K562 (cell line): ENCODE measurements around the gene ERGIC1. TPM values are rescaled to one million over a fixed set of nuclear protein-coding genes. Genes with fewer than 3 reads are reported as not detected.
A peak's percentile ranks its signal among the peaks of the same experiment; 100 is the strongest.

Experiments
- ATAC-seq: fragments of 200-7000 bp; cut with Tn5 transposase; 3 replicates; pipeline ENCODE4 v1.9.1; 2020; ENCODE audit warnings: moderate library complexity
- BruUV-seq: library from RNA; stranded (reverse); fragments of 400-500 nt; replicated peaks from 2 replicates; lab custom pipeline; 2021; lab: Mats Ljungman, UMichigan
- CTCF ChIA-PET: fragments of 300-600 bp; formaldehyde crosslinking; extraction: SDS; loops from one replicate; lab custom pipeline; 2021; ENCODE audit warnings: low intra/inter-chr PET ratio; lab: Yijun Ruan, JAX
- POLR2A ChIA-PET: fragments of 300-600, 350-650 bp; sonication (Branson Sonifier 250); formaldehyde crosslinking; extraction: SDS; loops from one replicate; lab custom pipeline; 2021; ENCODE audit warnings: antibody characterized with exemption, inconsistent platforms; lab: Yijun Ruan, JAX
- DNase-seq, 4 experiments: peaks; one replicate each; pipeline versions ENCODE4 v3.0.0 to v3.0.0-alpha.2; 2011 to 2018; ENCODE audit warnings: low spot score in 3 of 4, mixed read lengths in 3 of 4; ENCODE audit errors: extremely low read depth in 1 of 4
- FAIRE-seq: peaks from 2 replicates; lab custom pipeline; 2011; peaks lifted over from hg19 to GRCh38; lab: Jason Lieb, UNC
- H2AFZ ChIP-seq: 2 replicates; pipeline ENCODE4 v1.6.0; 2011; ENCODE audit warnings: low read depth, low read length, control low read depth, inconsistent platforms
- H3K27ac ChIP-seq: fragments of 200-600 bp; 3 replicates; pipeline ENCODE4 v1.8.0; 2011; ENCODE audit warnings: low read depth, mild to moderate bottlenecking, control low read depth, inconsistent platforms, low read length, moderate library complexity, mixed read lengths; ENCODE audit errors: extremely low read depth
- H3K27me3 ChIP-seq, 2 experiments: fragments of 300-600 bp in 1 of 2; 2 replicates in 1 of 2; 3 replicates in 1 of 2; pipeline versions ENCODE4 v1.6.0 to v1.8.0; 2011; ENCODE audit warnings: inconsistent platforms in 2 of 2, low read length in 2 of 2, mild to moderate bottlenecking in 1 of 2, mixed read lengths in 1 of 2, moderate library complexity in 1 of 2; ENCODE audit not compliant: control insufficient read depth in 2 of 2, insufficient read depth in 2 of 2
- H3K36me3 ChIP-seq: fragments of 300-600 bp; 3 replicates; pipeline ENCODE4 v1.8.0; 2011; ENCODE audit warnings: mild to moderate bottlenecking, low read length, inconsistent platforms; ENCODE audit not compliant: control insufficient read depth, insufficient read depth
- H3K4me1 ChIP-seq, 2 experiments: fragments of 200-600 bp in 1 of 2; replicated peaks in 1 of 2; 2 replicates in 1 of 2; 3 replicates in 1 of 2; pipeline versions ENCODE4 v1.5.1 to v1.8.0; 2011; ENCODE audit warnings: inconsistent platforms in 2 of 2, low read length in 2 of 2, mild to moderate bottlenecking in 1 of 2, mixed read lengths in 1 of 2, moderate library complexity in 1 of 2; ENCODE audit not compliant: control insufficient read depth in 2 of 2, insufficient read depth in 2 of 2
- H3K4me2 ChIP-seq: 2 replicates; pipeline ENCODE4 v1.6.1; 2011; ENCODE audit warnings: low read length, control low read depth, inconsistent platforms, mixed read lengths; ENCODE audit not compliant: insufficient read depth
- H3K4me3 ChIP-seq: fragments of 200-600 bp; sonication (generic), shearing (Covaris generic); 2 replicates; pipeline ENCODE4 v1.5.1; 2016; ENCODE audit warnings: control low read depth, inconsistent platforms
- H3K79me2 ChIP-seq: fragments of 200-600 bp; 3 replicates; pipeline ENCODE4 v1.8.0; 2011; ENCODE audit warnings: low read length, inconsistent platforms; ENCODE audit not compliant: control insufficient read depth, insufficient read depth
- H3K9ac ChIP-seq, 2 experiments: 2 replicates each; pipeline versions ENCODE4 v1.6.0 to v1.6.1; 2011; ENCODE audit warnings: low read depth in 2 of 2, low read length in 2 of 2, control low read depth in 1 of 2, inconsistent platforms in 1 of 2, mild to moderate bottlenecking in 1 of 2, mixed read lengths in 1 of 2; ENCODE audit not compliant: insufficient read depth in 1 of 2
- H3K9me1 ChIP-seq: one replicate; pipeline ENCODE4 v1.6.0; 2011; ENCODE audit warnings: inconsistent platforms, mild to moderate bottlenecking, low read length, moderate library complexity; ENCODE audit not compliant: control insufficient read depth, insufficient read depth
- H3K9me3 ChIP-seq: replicated peaks from 2 replicates; pipeline ENCODE4 v1.5.1; 2011; ENCODE audit warnings: low read depth, low read length, inconsistent platforms; ENCODE audit not compliant: control insufficient read depth, insufficient read depth
- H4K20me1 ChIP-seq: replicated peaks from 2 replicates; pipeline ENCODE4 v1.6.1; 2011; ENCODE audit warnings: low read length, inconsistent platforms, mixed read lengths; ENCODE audit not compliant: control insufficient read depth, insufficient read depth
- FOSL1 ChIP-seq: fragments of 200-800 bp; sonication (Bioruptor generic); conservative IDR thresholded peaks from 2 replicates; pipeline ENCODE4 v1.6.1; 2016; ENCODE audit warnings: missing genetic modification characterization, missing compliant biosample characterization
- PRDM10 ChIP-seq: fragments of 450-650 bp; IDR thresholded peaks from 2 replicates; pipeline ENCODE4 v1.6.1; 2018; ENCODE audit not compliant: partially characterized antibody
- ZNF41 ChIP-seq: fragments of 250-450 bp; sonication (Bioruptor Pico); conservative IDR thresholded peaks from 2 replicates; pipeline ENCODE4 v1.4.0; 2020; ENCODE audit warnings: mild to moderate bottlenecking
- WGBS: fragments of 100-300 bp; shearing (Covaris generic); methylation state at CpG from one replicate; pipeline ENCODE4 v1.1.6; 2016; ENCODE audit warnings: low coverage, mixed read lengths; ENCODE audit not compliant: insufficient coverage; ENCODE audit errors: missing lambda C conversion rate; 5-methylcytosine and 5-hydroxymethylcytosine counted together
- in situ Hi-C: fragments of 300-500 bp; cut with MboI; formaldehyde crosslinking; loops from 4 replicates; pipeline ENCODE4 v1.15.0; 2018; ENCODE audit warnings: inconsistent platforms, mixed read lengths
- intact Hi-C: fragments of 100-400 bp; cut with micrococcal nuclease; formaldehyde crosslinking; loops from 2 replicates; pipeline ENCODE4 v1.14.2; 2022
- polyA plus RNA-seq, 8 experiments: library from polyadenylated mRNA; depleted of rRNA in 4 of 8; stranded (reverse) in 5 of 8; unstranded in 3 of 8; fragments of >200 nt; fragmentation: Nextera tagmentation in 2 of 8; fragmentation: Illumina TruSeq in 1 of 8; extraction: Ambion mirVana in 2 of 8; extraction: Trizol in 1 of 8; gene quantifications; 2 replicates each; pipeline versions ENCODE4 v1.2.1 to v1.2.3, GENCODE V29; 2011 to 2014; ENCODE audit warnings: inconsistent platforms in 1 of 8, missing spikeins in 1 of 8
- total RNA-seq, 7 experiments: library from RNA; depleted of rRNA in 6 of 7; stranded (reverse); fragments of >200 nt in 6 of 7; fragmentation: Illumina TruSeq in 2 of 7; extraction: Trizol in 2 of 7; gene quantifications; 2 replicates each; pipeline versions ENCODE4 v1.2.1 to v1.2.3, GENCODE V29; 2011 to 2021; ENCODE audit warnings: low replicate concordance in 1 of 7

ERGIC1 gene
- total and polyA plus RNA-seq, 9 of the 15 experiments (the other 6 are each of a cell fraction or from before 2014, with no cell fraction given) = 5.5 to 68.4 (median 36.4) TPM

GRCh38 chr5:172833372-172833685 lies 722 bp upstream of the ERGIC1 start:
- Histone ChIP-seq H3K27me3 (no peaks in the 10 kb centered on the region), H2AFZ (peak overlapping the region; percentile 95), H3K4me3 (peak overlapping the region; percentile 71; the same call in 1 of the 2 replicates), H3K9ac (peak overlapping the region in 1 of 2 experiments; percentile 76; a peak in 1 of 4 replicates), H3K27ac (peak overlapping the region; percentile 41; the same call in 1 of the 3 replicates), H3K79me2 (peaks cover 17% of the 10 kb centered on the region), H3K9me1 (no peaks in the 10 kb centered on the region), H4K20me1 (no peaks in the 10 kb centered on the region), H3K36me3 (peaks cover 7% of the 10 kb centered on the region; the same call in 2 of the 3 replicates), H3K4me2 (peak overlapping the region; percentile 85), H3K4me1 (peaks cover 12 to 33% of the 10 kb centered on the region in 2 experiments), H3K9me3 (no peaks in the 10 kb centered on the region)
- in situ Hi-C loops = no loop called here
- FAIRE-seq = peak; percentile 23
- no TSS peak for BruUV-seq
- ChIA-PET POLR2A (no interaction called here), CTCF (interaction anchor here (1.4 kb wide), 1 partner anchor 62 kb away, joined by 6 read pairs; the partner anchor contains the start of gene DUSP1)
- intact Hi-C loops = loop anchor here (1.0 to 2.0 kb wide), 2 partner anchors 27 to 61 kb away; no protein-coding TSS in a partner anchor
- 32% methylated on average over 5 of the region's 6 CpGs for WGBS
- DNase-seq = no peak
- TF ChIP-seq PRDM10 = peak; percentile 66
- no peak for TF ChIP-seq FOSL1 (tag)
- no peak for TF ChIP-seq ZNF41 (CRISPR knock-in tag)
- ATAC-seq = no peak; the same call in 2 of the 3 replicates
